Suprapubic skin (tissue), 4 donors: ENCODE results near the gene CBFA2T3. TPM values are rescaled to one million over a fixed set of nuclear protein-coding genes. Genes with fewer than 3 reads are reported as not detected.

ENCODE experiments used
- DNase-seq, 2 donors: peaks; one replicate each; pipeline ENCODE4 v3.0.0-alpha.2; 2019; ENCODE audit warnings: low spot score in 2 of 2
- H3K27ac ChIP-seq: fragments of 200-600 bp; sonication (generic); one replicate; pipeline ENCODE4 v1.5.1; 2019
- H3K27me3 ChIP-seq: fragments of 200-600 bp; sonication (generic); one replicate; pipeline ENCODE4 v1.5.1; 2019
- H3K36me3 ChIP-seq: fragments of 200-600 bp; sonication (generic); one replicate; pipeline ENCODE4 v1.5.1; 2019
- H3K4me1 ChIP-seq: fragments of 200-600 bp; sonication (generic); one replicate; pipeline ENCODE4 v1.5.1; 2019
- H3K4me3 ChIP-seq: fragments of 200-600 bp; sonication (generic); one replicate; pipeline ENCODE4 v1.5.1; 2019; ENCODE audit warnings: mild to moderate bottlenecking
- H3K9me3 ChIP-seq: fragments of 200-600 bp; sonication (generic); one replicate; pipeline ENCODE4 v1.5.1; 2019
- EP300 ChIP-seq: sonication (generic); formaldehyde crosslinking; IDR thresholded peaks from one replicate; pipeline ENCODE4 v1.6.1; 2017; ENCODE audit warnings: antibody characterized with exemption
- POLR2A ChIP-seq, 2 donors: fragments of 450-650 bp; IDR thresholded peaks; one replicate each; pipeline ENCODE4 v1.6.1; 2017; ENCODE audit warnings: antibody characterized with exemption in 2 of 2, mild to moderate bottlenecking in 2 of 2, moderate library complexity in 2 of 2
- POLR2AphosphoS5 ChIP-seq, 3 donors: sonication (generic); formaldehyde crosslinking; IDR thresholded peaks; one replicate each; pipeline ENCODE4 v1.6.1; 2017; ENCODE audit warnings: antibody characterized with exemption in 3 of 3
- WGBS: methylation state at CpG from one replicate; pipeline ENCODE4 v1.1.5; 2018; 5-methylcytosine and 5-hydroxymethylcytosine counted together
- total RNA-seq, 4 donors: library from RNA; depleted of rRNA; stranded (reverse); fragments of >200 nt; gene quantifications; one replicate each; pipeline ENCODE4 v1.1.0, GENCODE V29; 2016
- TF ChIP-seq, protein P1 (sequence below), 2 donors: fragments of 200-600 bp in 1 of 2; fragments of 450-650 bp in 1 of 2; sonication (generic) in 1 of 2; IDR thresholded peaks; one replicate each; pipeline ENCODE4 v1.5.1; 2016 to 2019; ENCODE audit warnings: antibody characterized with exemption in 2 of 2, mild to moderate bottlenecking in 1 of 2, moderate library complexity in 1 of 2

CBFA2T3 gene
- total RNA-seq, 4 donors from 2014 or later, result 1.5 to 6.6 (median 2.9) TPM

DNA sequence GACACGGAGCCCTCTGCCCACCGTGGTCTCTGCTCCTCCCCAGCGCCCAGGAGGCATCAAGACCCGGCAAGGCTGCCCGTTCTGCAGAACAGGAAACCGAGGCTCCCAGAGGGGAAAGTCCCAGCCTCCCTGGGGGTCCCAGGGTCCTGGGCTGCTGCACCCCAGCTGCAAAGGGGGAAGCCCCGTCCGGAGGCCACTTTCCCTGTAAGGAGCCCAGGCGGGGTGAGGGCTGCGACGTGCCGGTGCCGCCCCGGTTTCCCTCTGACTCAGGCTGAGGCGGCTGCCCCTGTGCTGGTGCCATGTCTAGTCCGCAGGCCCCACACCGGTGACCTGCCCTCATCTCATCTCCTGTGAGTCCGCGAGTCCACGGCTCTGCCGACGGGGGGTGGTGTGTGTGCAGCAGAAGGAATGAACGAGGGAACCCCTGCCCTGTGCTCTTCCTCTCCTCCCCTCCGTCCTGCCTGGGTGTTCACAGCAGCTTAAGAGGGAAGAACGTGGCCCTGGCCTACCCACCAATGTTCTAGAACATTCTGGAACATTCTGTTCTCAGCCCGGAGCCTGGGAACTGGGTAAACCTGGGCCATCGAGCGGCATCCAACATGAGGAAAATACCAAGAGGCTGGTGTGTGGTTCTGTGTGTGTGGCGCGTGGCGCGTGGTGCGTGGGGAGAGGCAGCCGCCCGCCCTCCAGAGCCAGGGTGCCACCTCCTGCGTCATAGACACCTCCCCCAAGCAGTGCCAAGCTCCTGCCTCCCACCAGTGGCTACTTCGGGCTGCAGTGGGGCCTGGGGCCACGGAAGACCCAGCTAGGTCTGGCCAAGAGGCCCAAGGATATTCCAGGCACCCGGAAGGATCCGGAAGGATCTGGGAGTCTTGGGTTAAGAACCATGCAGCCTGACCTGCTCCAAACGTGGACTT is 7.0 kb upstream of the CBFA2T3 start:
- no peak for DNase-seq
- no peaks in the 10 kb centered on the region for H3K9me3 ChIP-seq
- no peaks in the 10 kb centered on the region for H3K36me3 ChIP-seq
- no peak for TF ChIP-seq POLR2AphosphoS5 (IDR thresholded peaks at IDR 0.05)
- no peak for TF ChIP-seq EP300
- TF ChIP-seq POLR2A (IDR thresholded peaks at IDR 0.05), result no peak
- TF ChIP-seq, protein P1, sequence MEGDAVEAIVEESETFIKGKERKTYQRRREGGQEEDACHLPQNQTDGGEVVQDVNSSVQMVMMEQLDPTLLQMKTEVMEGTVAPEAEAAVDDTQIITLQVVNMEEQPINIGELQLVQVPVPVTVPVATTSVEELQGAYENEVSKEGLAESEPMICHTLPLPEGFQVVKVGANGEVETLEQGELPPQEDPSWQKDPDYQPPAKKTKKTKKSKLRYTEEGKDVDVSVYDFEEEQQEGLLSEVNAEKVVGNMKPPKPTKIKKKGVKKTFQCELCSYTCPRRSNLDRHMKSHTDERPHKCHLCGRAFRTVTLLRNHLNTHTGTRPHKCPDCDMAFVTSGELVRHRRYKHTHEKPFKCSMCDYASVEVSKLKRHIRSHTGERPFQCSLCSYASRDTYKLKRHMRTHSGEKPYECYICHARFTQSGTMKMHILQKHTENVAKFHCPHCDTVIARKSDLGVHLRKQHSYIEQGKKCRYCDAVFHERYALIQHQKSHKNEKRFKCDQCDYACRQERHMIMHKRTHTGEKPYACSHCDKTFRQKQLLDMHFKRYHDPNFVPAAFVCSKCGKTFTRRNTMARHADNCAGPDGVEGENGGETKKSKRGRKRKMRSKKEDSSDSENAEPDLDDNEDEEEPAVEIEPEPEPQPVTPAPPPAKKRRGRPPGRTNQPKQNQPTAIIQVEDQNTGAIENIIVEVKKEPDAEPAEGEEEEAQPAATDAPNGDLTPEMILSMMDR (IDR thresholded peaks at IDR 0.05), result no peak
- no peak overlapping the region for H3K4me3 ChIP-seq
- no peaks in the 10 kb centered on the region for H3K4me1 ChIP-seq
- WGBS, result 23% methylated on average over 2 of the region's 41 CpGs
- peaks cover 61% of the 10 kb centered on the region for H3K27me3 ChIP-seq
- H3K27ac ChIP-seq, result no peak overlapping the region

DNA sequence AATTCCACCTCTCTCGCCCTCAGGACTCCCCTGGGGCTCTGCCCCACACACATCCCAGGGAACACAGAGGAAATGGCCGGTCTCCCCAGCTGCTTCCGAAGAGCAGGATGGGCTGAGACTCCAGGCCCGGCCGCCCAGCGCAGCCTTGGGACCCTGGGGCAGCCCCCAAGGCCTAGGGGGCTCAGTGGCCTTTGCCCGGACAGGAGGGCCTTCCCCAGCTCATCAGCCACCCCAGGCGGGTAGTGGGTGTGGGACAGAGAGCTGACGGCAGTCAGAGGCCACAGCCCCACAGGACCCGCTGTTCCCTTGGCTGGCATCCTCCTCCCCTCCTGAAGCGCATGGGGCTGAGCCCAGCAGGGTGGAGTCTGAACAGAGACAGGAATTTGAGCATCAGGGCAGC is 6.2 kb upstream of the CBFA2T3 start:
- H3K9me3 ChIP-seq, result no peaks in the 10 kb centered on the region
- H3K36me3 ChIP-seq, result no peaks in the 10 kb centered on the region
- no CpG with 5 or more reads among the region's 11 CpGs for WGBS
- no peak overlapping the region for H3K4me3 ChIP-seq
- no peak for DNase-seq
- TF ChIP-seq EP300 (no peak), POLR2AphosphoS5 (IDR thresholded peaks at IDR 0.05) (no peak)
- H3K27ac ChIP-seq, result no peak overlapping the region
- H3K27me3 ChIP-seq, result peaks cover 64% of the 10 kb centered on the region
- H3K4me1 ChIP-seq, result no peaks in the 10 kb centered on the region

DNA sequence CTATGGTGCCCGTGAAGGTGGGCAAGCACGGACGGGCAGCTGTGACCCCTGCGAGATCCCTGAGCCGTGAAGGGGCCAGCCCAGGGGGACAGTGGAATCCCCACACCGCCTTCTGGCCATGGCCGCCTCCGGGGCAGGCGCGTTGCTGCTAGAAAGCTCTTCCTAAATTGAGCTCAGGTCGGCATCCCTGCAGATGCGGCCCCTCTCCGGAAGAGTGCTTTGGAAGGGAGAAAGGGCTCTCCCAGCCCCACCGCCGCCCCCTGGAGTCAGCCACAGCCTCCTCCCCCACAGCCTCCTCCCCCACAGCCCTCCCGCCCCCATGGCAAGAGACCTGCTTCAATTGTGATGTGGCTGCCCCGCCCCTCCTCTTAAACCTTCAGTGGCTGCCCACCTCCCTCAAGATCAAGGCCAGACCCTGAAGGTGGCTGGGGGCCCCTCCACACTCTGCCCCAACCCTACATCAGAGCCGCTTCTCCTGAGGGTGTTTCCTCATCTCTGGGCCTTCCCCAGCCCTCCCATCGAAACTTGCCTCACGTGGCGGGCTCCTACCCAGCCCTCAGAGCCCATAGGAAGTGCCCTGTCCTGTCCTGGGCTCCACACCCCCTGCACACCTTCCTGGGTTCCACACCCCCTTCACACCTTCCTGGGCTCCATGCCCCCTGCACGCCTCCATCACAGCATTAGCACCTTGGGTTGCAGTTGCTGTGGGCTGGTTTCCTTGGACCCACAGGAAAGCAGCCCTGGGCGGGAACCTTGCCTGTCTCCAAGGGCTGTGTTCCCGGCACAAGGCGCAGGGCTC is 5.5 kb upstream of the CBFA2T3 start:
- Histone ChIP-seq H3K27me3 (peaks cover 69% of the 10 kb centered on the region), H3K36me3 (no peaks in the 10 kb centered on the region)
- DNase-seq, result no peak

DNA sequence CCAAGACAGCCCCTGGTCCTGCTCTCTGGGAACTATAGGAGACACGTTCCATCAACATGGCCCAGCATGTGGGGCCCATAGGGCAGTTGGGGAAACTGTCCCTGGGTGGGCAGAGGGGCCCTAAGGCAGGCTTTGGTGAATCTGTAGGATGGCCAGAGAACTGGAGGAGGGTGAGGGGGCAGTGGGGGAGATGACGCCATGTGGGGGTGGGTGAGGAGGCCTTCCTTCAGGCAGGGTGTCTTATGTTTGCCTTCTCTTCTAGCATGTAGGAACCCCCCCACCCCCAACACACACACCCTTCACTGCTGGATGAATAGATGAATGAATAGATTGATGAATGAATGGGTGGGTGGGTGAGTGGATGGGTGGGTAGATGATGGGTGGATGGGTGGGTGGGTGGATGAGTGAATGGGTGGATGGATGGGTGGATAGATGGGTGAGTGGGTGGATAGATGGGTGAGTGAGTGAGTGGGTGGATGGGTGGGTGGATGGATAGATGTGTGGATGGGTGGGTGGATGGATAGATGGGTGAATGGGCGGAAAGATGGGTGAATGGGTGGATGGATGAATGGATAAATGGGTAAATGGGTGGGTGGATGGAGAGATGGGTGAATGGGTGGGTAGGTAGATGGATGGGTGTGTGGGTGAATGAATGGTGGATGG is 2.5 kb upstream of the CBFA2T3 start:
- Histone ChIP-seq H3K4me1 (peaks cover 4% of the 10 kb centered on the region), H3K9me3 (no peaks in the 10 kb centered on the region), H3K27ac (no peak overlapping the region), H3K36me3 (no peaks in the 10 kb centered on the region), H3K4me3 (no peak overlapping the region), H3K27me3 (peaks cover 79% of the 10 kb centered on the region)
- no peak for TF ChIP-seq POLR2AphosphoS5 (IDR thresholded peaks at IDR 0.05)
- no peak for TF ChIP-seq EP300
- TF ChIP-seq, protein P1 (IDR thresholded peaks at IDR 0.05), result no peak
- no peak for TF ChIP-seq POLR2A (IDR thresholded peaks at IDR 0.05)
- DNase-seq, result no peak
- 80% methylated on average over 3 of the region's 3 CpGs for WGBS

More for the DNA sequence above, 5.5 kb upstream of the CBFA2T3 start:
- 79% methylated on average over 6 of the region's 25 CpGs for WGBS
- no peak for TF ChIP-seq POLR2A (IDR thresholded peaks at IDR 0.05)
- no peak for TF ChIP-seq EP300
- TF ChIP-seq, protein P1 (IDR thresholded peaks at IDR 0.05), result no peak
- TF ChIP-seq POLR2AphosphoS5 (IDR thresholded peaks at IDR 0.05), result no peak
- H3K27ac ChIP-seq, result no peak overlapping the region
- peaks cover under 1% of the 10 kb centered on the region for H3K4me1 ChIP-seq
- no peak overlapping the region for H3K4me3 ChIP-seq
- H3K9me3 ChIP-seq, result no peaks in the 10 kb centered on the region

DNA sequence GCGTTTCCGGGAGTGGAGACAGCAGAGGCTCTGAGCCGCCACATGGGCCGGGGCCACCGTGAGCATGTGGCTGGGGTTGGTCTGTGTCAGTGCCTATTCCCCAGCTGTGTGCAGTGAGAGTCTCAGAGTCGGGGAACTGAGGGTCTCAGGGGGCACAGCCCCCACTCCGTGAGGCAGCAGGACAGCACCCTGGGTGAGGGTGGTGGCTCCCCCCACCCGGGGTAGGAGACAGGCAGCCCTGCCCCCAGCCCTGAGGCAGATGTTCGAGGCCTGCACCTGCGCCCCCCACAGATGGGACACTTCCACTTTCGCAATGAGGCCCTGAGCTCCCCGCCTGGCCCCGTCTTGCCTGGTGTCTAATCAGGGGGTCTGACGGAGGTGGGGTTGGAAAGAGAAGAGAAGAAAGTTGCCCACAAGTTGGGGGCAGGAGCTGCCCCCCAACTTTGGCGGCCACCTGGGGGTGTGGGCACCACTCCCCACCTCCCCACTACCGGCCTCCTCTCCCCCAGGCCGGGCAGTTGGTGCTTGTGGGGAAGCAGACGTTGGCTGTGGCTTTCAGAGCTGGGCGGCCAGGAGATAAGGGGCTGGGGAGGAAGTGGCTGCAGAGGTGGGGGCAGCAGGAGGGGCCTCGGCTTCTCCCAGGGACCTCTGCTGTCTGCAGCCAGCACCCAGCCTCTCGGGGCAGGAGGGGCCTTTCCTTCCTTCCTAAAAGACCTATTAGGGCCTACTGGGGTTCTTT is 1.8 kb upstream of the CBFA2T3 start:
- no peak for DNase-seq
- H3K27ac ChIP-seq, result no peak overlapping the region
- no peak overlapping the region for H3K4me3 ChIP-seq
- no peaks in the 10 kb centered on the region for H3K36me3 ChIP-seq
- TF ChIP-seq POLR2A (IDR thresholded peaks at IDR 0.05) (no peak), EP300 (no peak), POLR2AphosphoS5 (IDR thresholded peaks at IDR 0.05) (no peak)
- TF ChIP-seq, protein P1 (IDR thresholded peaks at IDR 0.05), result no peak
- H3K4me1 ChIP-seq, result peaks cover 4% of the 10 kb centered on the region
- peaks cover 79% of the 10 kb centered on the region for H3K27me3 ChIP-seq
- WGBS, result 76% methylated on average over 3 of the region's 21 CpGs
- H3K9me3 ChIP-seq, result no peaks in the 10 kb centered on the region
